GM23338 (cell line): ENCODE data around the gene RGS2. TPM values are rescaled to one million over a fixed set of nuclear protein-coding genes. Genes with fewer than 3 reads are reported as not detected.

Source experiments
- ATAC-seq: fragments of 200-7000 bp; cut with Tn5 transposase; 3 replicates; pipeline ENCODE4 v1.9.1; 2020
- DNase-seq: peaks from one replicate; pipeline ENCODE4 v3.0.0-alpha.2; 2015; ENCODE audit warnings: low spot score
- H2AFZ ChIP-seq: fragments of 200-600 bp; sonication (generic); 2 replicates; pipeline ENCODE4 v1.8.0; 2016; ENCODE audit warnings: antibody characterized with exemption, mild to moderate bottlenecking, moderate library complexity
- H3F3A ChIP-seq: fragments of 200-600 bp; sonication (generic); replicated peaks from 2 replicates; pipeline ENCODE4 v1.8.0; 2017; ENCODE audit warnings: antibody characterized with exemption, mixed run types, low read depth
- H3K27ac ChIP-seq: fragments of 200-600 bp; sonication (generic); 2 replicates; pipeline ENCODE4 v1.6.1; 2016; ENCODE audit warnings: low read depth
- H3K27me3 ChIP-seq: fragments of 200-600 bp; sonication (generic); 2 replicates; pipeline ENCODE4 v1.8.0; 2016; ENCODE audit warnings: mild to moderate bottlenecking, mixed run types, moderate library complexity; ENCODE audit not compliant: insufficient read depth
- H3K36me3 ChIP-seq: fragments of 200-600 bp; sonication (generic); 2 replicates; pipeline ENCODE4 v1.8.0; 2016; ENCODE audit warnings: mild to moderate bottlenecking; ENCODE audit not compliant: insufficient read depth
- H3K4me1 ChIP-seq: fragments of 200-600 bp; sonication (generic); 2 replicates; pipeline ENCODE4 v1.8.0; 2016; ENCODE audit warnings: mild to moderate bottlenecking, moderate library complexity; ENCODE audit not compliant: insufficient read depth
- H3K4me2 ChIP-seq: fragments of 200-600 bp; sonication (generic); 2 replicates; pipeline ENCODE4 v1.7.1; 2017; ENCODE audit warnings: mixed run types
- H3K4me3 ChIP-seq: fragments of 200-600 bp; sonication (generic); 2 replicates; pipeline ENCODE4 v1.6.1; 2016; ENCODE audit warnings: mixed run types
- H3K79me2 ChIP-seq: fragments of 200-600 bp; sonication (generic); replicated peaks from 2 replicates; pipeline ENCODE4 v1.8.0; 2017; ENCODE audit warnings: mild to moderate bottlenecking; ENCODE audit not compliant: insufficient read depth
- H3K9me2 ChIP-seq: fragments of 200-600 bp; sonication (generic); 2 replicates; pipeline ENCODE4 v1.8.0; 2017; ENCODE audit not compliant: insufficient read depth
- H4K20me1 ChIP-seq: fragments of 200-600 bp; sonication (generic); replicated peaks from 2 replicates; pipeline ENCODE4 v1.8.0; 2017; ENCODE audit warnings: mild to moderate bottlenecking; ENCODE audit not compliant: insufficient read depth
- H3K27ac Mint-ChIP-seq: 2 replicates; pipeline ENCODE4 v1.8.0; 2020; ENCODE audit warnings: inconsistent platforms, mild to moderate bottlenecking, moderate library complexity, mixed read lengths
- H3K27me3 Mint-ChIP-seq: 3 replicates; pipeline ENCODE4 v1.8.0; 2022; ENCODE audit warnings: low read depth, mild to moderate bottlenecking, moderate library complexity, mixed read lengths, inconsistent platforms; ENCODE audit not compliant: insufficient read depth, poor library complexity
- H3K36me3 Mint-ChIP-seq: 3 replicates; pipeline ENCODE4 v1.8.0; 2021; ENCODE audit warnings: low read depth, mild to moderate bottlenecking, inconsistent platforms, moderate library complexity, mixed read lengths
- H3K4me1 Mint-ChIP-seq: 3 replicates; pipeline ENCODE4 v1.8.0; 2020; ENCODE audit warnings: mild to moderate bottlenecking, inconsistent platforms, mixed read lengths
- H3K4me3 Mint-ChIP-seq: 3 replicates; pipeline ENCODE4 v1.8.0; 2021; ENCODE audit warnings: moderate library complexity, mild to moderate bottlenecking, inconsistent platforms, mixed read lengths
- H3K9me3 Mint-ChIP-seq: 3 replicates; pipeline ENCODE4 v1.8.0; 2020; ENCODE audit warnings: moderate library complexity, mild to moderate bottlenecking, inconsistent platforms, mixed read lengths
- CREB1 ChIP-seq: fragments of 250-450 bp; sonication (Bioruptor Pico); IDR thresholded peaks from 2 replicates; pipeline ENCODE4 v1.5.0; 2020; ENCODE audit warnings: low read depth, mild to moderate bottlenecking, moderate library complexity
- EZH2 ChIP-seq: fragments of 200-600 bp; sonication (generic); IDR thresholded peaks from one replicate; pipeline ENCODE4 v1.8.0; 2017; ENCODE audit warnings: antibody characterized with exemption, mild to moderate bottlenecking, low read depth; ENCODE audit not compliant: unreplicated experiment
- POLR2AphosphoS5 ChIP-seq: IDR thresholded peaks from 2 replicates; pipeline ENCODE4 v1.6.1; 2016; ENCODE audit warnings: antibody characterized with exemption, low read depth
- STAT1 ChIP-seq: IDR thresholded peaks from one replicate; pipeline ENCODE4 v1.6.1; 2016; ENCODE audit warnings: antibody characterized with exemption; ENCODE audit not compliant: unreplicated experiment
- ZNF462 ChIP-seq: fragments of 250-450 bp; sonication (Bioruptor Pico); IDR thresholded peaks from 2 replicates; pipeline ENCODE4 v1.5.0; 2020; ENCODE audit warnings: mild to moderate bottlenecking, moderate library complexity
- long read RNA-seq: library from polyadenylated mRNA; unstranded; transcript quantifications from one replicate; pipeline ENCODE4 v2.0.0, GENCODE V29; 2020; ENCODE audit not compliant: unreplicated experiment
- polyA plus RNA-seq: library from polyadenylated mRNA; unstranded; fragments of >200 nt; fragmentation: Nextera tagmentation; extraction: Ambion mirVana; gene quantifications from 2 replicates; pipeline ENCODE4 v1.2.1, GENCODE V29; 2016
- total RNA-seq: library from RNA; depleted of rRNA; stranded (reverse); fragments of >200 nt; shearing (Covaris generic); gene quantifications from 2 replicates; pipeline ENCODE4 v1.2.3, GENCODE V29; 2014; rRNA removed
- TF ChIP-seq, protein P1 (sequence below): IDR thresholded peaks from 2 replicates; pipeline ENCODE4 v1.6.1; 2016; ENCODE audit warnings: antibody characterized with exemption

The RGS2 gene
- total RNA-seq (13.1 and 13.8 TPM in 2 replicates), polyA plus RNA-seq (17.7 and 24.8 TPM in 2 replicates)
- long read RNA-seq, partial matches to known transcripts = 0 of 4 reads
- long read RNA-seq, other reads (novel, unspliced or antisense) = 0 of 4 reads

DNA sequence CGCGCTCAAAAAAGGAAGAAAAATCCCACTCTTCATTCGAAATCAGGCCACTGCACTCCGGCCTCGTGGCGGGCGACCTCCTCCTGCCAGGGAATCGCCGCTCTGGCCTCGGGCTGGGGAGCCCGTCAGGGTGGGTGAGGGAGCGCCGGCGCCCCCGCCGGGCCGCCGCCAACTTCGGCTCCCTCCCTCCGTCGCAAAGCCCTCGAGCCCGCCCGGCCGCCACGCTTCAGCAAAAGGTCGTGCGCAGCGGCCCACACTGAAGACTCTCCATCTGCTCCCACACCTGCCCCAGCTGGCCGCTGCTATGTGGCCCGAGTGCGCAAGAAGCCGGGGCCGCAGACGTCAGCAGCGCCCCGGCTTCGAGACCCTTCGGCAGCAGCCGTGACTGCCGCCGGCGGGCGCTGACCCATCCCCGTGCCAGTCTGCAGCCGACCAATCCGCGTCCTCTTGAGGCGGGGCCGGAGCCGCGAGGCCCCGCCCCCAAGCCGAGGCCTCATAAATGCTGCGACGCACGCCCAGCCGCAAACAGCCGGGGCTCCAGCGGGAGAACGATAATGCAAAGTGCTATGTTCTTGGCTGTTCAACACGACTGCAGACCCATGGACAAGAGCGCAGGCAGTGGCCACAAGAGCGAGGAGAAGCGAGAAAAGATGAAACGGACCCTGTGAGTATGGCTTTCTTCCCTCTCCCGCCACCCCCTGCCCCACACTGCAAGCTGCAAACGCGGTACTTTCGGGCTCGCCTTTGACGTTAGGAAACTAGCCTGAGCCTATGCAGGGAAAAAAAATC, at the start of gene RGS2:
TSS of gene RGS2 (plus strand) at position 522 of the 789 bp plus-strand sequence. CDS start at position 555, 33 bp downstream.
- peaks cover 6% of the 10 kb centered on the region; the same call in 1 of the 2 replicates for H3K79me2 ChIP-seq
- peak; percentile 96 for ATAC-seq
- peaks cover 15% of the 10 kb centered on the region for H3K4me1 ChIP-seq
- H3K4me2 ChIP-seq = peak within 1 kb of the TSS; percentile 89
- H3K36me3 ChIP-seq = peaks cover 9% of the 10 kb centered on the region
- H2AFZ ChIP-seq = peak within 1 kb of the TSS; percentile 98
- no peaks in the 10 kb centered on the region for H3K9me2 ChIP-seq
- H4K20me1 ChIP-seq = no peaks in the 10 kb centered on the region
- peaks cover 18% of the 10 kb centered on the region for H3K27me3 Mint-ChIP-seq
- peak within 1 kb of the TSS; percentile 93 for H3K4me3 ChIP-seq
- peak; percentile 100 for TF ChIP-seq POLR2AphosphoS5
- TF ChIP-seq, protein P1, sequence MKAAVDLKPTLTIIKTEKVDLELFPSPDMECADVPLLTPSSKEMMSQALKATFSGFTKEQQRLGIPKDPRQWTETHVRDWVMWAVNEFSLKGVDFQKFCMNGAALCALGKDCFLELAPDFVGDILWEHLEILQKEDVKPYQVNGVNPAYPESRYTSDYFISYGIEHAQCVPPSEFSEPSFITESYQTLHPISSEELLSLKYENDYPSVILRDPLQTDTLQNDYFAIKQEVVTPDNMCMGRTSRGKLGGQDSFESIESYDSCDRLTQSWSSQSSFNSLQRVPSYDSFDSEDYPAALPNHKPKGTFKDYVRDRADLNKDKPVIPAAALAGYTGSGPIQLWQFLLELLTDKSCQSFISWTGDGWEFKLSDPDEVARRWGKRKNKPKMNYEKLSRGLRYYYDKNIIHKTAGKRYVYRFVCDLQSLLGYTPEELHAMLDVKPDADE = no peak
- no peak for TF ChIP-seq ZNF462
- TF ChIP-seq CREB1 (CRISPR knock-in tag) = peak; percentile 85
- TF ChIP-seq EZH2 = no peak
- TF ChIP-seq STAT1 = no peak
- peaks cover 25% of the 10 kb centered on the region for H3K4me1 Mint-ChIP-seq
- H3K4me3 Mint-ChIP-seq = peak within 1 kb of the TSS; percentile 96
- H3K27ac ChIP-seq = 0 out of 2 replicates have a peak within 1 kb of the TSS, but pooled peaks have one; percentile 45
- no peaks in the 10 kb centered on the region; the same call in 2 of the 3 replicates for H3K9me3 Mint-ChIP-seq
- H3F3A ChIP-seq = no peaks in the 10 kb centered on the region; the same call in 1 of the 2 replicates
- peak within 1 kb of the TSS; percentile 95 for H3K27ac Mint-ChIP-seq
- peaks cover 13% of the 10 kb centered on the region for H3K27me3 ChIP-seq
- DNase-seq = peak; percentile 96
- H3K36me3 Mint-ChIP-seq = peaks cover 11% of the 10 kb centered on the region; the same call in 2 of the 3 replicates
